GM12801 (cell line): ENCODE data around the gene OR4F6.

Source experiments
- TF ChIP-seq, protein P1 (sequence below): IDR thresholded peaks from one replicate; pipeline ENCODE4 v1.5.1; 2011; ENCODE audit warnings: control low read depth; ENCODE audit not compliant: insufficient read length; ENCODE audit errors: extremely low read depth

The OR4F6 gene

DNA sequence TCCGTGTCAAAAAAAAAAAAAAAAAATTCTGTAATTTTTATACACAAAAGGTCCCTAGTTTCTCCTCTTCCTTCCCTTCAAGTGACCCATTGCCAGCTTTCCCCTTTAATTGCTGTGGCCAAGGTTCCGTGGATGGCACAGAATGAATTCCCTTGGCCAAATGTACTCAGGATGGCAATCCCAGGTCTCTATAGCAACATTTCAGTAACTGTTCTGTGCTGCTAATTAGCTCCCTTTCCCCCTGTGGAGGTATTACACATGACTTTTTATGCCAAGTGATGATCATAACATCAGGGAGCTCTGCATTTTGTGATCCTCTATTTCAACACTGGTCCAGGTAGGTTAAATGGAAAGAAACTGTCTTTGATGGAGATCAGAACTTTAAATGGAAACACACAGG is at the start of gene OR4F6:
TSS of gene OR4F6 (plus strand) at position 301 of the 400 bp plus-strand sequence. CDS start 2,211 bp downstream, outside the sequence.
- TF ChIP-seq, protein P1, sequence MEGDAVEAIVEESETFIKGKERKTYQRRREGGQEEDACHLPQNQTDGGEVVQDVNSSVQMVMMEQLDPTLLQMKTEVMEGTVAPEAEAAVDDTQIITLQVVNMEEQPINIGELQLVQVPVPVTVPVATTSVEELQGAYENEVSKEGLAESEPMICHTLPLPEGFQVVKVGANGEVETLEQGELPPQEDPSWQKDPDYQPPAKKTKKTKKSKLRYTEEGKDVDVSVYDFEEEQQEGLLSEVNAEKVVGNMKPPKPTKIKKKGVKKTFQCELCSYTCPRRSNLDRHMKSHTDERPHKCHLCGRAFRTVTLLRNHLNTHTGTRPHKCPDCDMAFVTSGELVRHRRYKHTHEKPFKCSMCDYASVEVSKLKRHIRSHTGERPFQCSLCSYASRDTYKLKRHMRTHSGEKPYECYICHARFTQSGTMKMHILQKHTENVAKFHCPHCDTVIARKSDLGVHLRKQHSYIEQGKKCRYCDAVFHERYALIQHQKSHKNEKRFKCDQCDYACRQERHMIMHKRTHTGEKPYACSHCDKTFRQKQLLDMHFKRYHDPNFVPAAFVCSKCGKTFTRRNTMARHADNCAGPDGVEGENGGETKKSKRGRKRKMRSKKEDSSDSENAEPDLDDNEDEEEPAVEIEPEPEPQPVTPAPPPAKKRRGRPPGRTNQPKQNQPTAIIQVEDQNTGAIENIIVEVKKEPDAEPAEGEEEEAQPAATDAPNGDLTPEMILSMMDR: no peak

DNA sequence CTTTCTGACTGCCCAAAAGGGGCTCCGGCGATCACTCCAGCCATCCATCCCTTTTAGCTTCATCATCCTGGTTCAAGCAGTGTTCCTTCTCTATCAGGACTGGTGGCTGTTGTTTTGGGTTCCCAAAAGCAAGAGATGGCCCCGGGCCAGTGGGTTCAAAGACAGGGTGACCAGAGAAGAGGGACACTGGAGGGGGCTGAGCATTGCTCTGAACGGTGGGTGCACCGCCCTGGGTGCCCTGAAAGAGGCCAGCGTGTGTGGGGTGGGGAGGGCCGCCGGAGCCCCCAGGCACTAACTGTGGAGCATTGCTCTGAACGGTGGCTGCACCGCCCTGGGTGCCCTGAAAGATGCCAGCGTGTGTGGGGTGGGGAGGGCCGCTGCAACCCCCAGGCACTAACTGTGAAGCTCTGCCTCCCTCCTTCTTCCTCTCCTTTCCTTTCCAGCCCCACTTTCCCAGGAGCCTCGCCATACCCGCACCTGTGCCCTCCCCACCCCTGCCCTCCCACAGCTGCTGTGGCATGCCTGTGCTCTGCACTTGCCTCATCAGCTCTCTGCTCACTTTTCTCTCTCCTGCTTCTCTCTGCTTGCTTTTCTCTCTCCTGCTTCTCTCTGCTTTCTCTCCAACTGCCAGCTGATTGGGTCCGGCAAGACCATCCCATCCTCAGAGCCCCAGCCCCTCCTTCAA is 37.4 kb upstream of the OR4F6 start:
- TF ChIP-seq, protein P1: no peak

GRCh38 chr15:101772921-101773320 is 30.4 kb upstream of the OR4F6 start:
- TF ChIP-seq, protein P1: no peak

DNA sequence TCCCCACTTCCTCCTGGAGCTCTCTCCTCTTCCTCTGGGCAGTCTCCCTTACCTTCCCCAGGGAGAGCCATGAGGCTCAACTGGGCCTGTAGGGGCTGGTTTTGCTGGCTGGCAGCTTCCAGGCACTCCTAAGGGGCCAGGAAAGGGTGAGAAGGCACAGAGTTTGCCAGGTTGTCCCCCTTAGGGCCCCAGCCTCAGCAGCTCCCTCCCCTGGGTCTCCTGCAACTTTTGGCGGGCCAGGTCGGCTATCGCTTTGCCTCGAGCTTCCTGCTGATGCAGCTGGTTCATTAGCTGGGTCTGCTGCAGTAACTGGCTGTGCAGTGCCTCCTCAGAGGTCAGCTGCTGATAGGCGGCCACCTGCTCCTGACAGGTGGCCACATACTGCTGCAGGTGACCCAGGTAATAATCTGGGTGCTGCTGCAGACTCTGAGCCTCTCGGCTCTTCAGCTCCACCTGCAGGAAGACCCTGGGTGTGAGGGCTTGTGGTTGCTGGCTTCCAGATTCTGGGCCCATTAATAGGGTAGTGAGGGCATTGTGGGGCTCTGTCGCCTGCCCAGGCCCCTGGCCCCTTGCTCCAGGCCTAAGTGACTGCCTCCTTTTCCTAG is 29.7 kb upstream of the OR4F6 start:
- TF ChIP-seq, protein P1: no peak

GRCh38 chr15:101775136-101775535 is 28.2 kb upstream of the OR4F6 start:
- TF ChIP-seq, protein P1: no peak

DNA sequence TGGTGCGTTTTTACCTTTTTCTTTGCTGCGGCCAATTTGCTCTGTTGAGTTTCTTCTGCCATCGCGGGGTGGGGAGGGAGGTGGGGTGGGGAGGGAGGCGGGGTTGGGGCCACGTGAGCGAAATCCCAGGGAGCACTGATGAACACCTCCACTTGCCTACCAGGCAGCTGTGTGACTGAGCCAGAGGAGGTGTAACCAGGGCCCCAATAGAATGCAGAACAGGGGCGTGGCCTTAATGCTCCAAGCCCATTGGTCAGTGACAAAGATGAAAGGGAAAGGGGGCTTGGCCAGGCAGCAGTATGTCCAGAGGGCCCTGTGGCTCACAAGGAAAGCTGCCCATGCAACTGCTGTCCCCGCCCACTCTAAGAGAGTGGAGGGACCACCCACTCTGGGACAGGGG is 21.4 kb upstream of the OR4F6 start:
- TF ChIP-seq, protein P1: no peak

- TF ChIP-seq, protein P1: no peak
Observed at GRCh38 chr15:101784644-101785043, 18.7 kb upstream of the OR4F6 start.
